NCI-H2029 (cell line): Measurements from ENCODE around the gene LEPROT.
A peak's percentile ranks its signal among the peaks of the same experiment; 100 is the strongest.
"Not testable (repeated sequence)": the region's sequence is repeated elsewhere in the genome, so short reads cannot be mapped to it uniquely, and the experiment has no call there.

ENCODE experiments used
- DNase-seq: peaks from one replicate; lab custom pipeline; 2025; lab: John Stamatoyannopoulos, UW

LEPROT gene

GRCh38 chr1:65420590-65421350, at the start of gene LEPROT, which contains the start of gene LEPR:
TSS of gene LEPROT (plus strand) at chr1:65420668. CDS start at chr1:65420725, 57 bp downstream.
TSS of gene LEPR (plus strand) at chr1:65420668. CDS start at chr1:65565566, 144,898 bp downstream.
- DNase-seq, result peak; percentile 23

- DNase-seq, result no peak
Observed at GRCh38 chr1:65371544-65371943, 48.9 kb upstream of the LEPROT start.

- no peak for DNase-seq
Observed at GRCh38 chr1:65372557-65372956, 47.9 kb upstream of the LEPROT start.

DNA sequence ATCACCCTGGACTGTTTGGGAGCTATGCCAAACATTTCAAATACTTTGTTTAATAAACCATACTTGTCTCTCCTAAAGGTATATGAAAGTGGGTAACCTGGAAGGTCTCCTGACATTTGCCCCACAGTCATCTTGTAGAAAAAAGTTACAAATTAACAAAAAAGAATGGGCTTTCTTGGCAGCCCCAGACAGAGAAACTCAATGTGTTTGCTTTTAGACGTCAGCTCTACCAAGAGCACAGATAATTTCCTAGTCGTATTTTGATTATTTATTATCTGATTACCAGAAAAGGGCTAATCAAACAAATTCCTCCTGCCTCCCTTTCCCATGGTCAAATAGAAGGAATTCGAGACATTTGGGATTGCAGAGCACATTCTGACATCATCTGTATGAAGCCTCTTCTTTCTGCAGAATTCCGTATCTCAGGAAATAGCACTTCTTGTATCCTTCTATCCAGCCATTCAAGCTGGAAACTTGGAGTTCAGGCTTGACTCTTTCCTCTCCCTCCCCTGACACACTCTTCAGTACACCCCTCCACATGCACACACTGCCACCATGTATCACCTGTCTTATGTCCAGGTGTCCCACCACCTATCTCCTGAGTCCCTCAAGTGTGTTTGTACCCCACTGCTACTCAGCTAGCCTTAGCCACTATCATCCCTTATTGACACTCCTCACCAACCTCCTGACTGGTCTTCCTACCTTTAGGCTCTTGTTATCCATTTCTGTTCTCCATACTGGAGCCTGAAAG, 42.8 kb upstream of the LEPROT start:
- no peak for DNase-seq

DNA sequence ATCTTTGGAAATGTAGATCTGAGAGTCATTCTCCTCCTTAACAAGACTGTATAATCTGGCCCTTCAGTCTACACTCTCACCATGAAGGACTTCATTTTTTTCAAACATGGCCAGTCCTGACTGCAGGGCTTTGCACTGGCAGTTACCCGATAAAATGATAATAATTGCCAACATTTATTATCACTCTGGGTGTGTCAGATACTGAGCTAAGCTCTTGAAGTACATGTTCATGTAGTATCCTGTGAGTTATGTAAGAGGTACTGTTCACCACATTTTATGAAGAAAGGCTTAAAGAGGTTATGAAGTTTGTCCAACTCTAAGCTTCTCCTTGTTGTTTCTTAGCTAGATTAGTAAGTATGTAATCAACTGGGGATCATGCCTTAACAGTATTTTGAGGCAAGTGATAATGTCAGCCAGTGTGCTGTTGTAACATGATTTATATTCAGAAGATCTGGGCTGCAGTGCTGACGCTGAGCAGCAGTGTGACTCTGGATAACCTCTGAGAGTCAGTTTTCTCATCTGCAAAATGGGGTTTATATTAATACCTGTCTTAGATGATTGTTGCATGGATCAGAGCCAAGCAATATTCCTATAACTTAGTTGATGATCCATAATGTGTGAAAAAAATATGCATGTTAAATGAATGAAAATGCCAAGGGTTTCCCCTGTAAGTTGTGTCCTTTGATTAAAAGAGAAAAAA, 42.1 kb upstream of the LEPROT start:
- no peak for DNase-seq

GRCh38 chr1:65384426-65384825, 36.0 kb upstream of the LEPROT start:
- DNase-seq, result not testable (repeated sequence)

GRCh38 chr1:65386439-65386838, 34.0 kb upstream of the LEPROT start:
- DNase-seq, result no peak

- DNase-seq, result no peak
Observed at GRCh38 chr1:65387821-65388220, 32.6 kb upstream of the LEPROT start.

- no peak for DNase-seq
Observed at GRCh38 chr1:65388908-65389695, 31.4 kb upstream of the LEPROT start.

GRCh38 chr1:65392497-65392896, 28.0 kb upstream of the LEPROT start:
- no peak for DNase-seq

- DNase-seq, result no peak
Observed at GRCh38 chr1:65393347-65393746, 27.1 kb upstream of the LEPROT start.

DNA sequence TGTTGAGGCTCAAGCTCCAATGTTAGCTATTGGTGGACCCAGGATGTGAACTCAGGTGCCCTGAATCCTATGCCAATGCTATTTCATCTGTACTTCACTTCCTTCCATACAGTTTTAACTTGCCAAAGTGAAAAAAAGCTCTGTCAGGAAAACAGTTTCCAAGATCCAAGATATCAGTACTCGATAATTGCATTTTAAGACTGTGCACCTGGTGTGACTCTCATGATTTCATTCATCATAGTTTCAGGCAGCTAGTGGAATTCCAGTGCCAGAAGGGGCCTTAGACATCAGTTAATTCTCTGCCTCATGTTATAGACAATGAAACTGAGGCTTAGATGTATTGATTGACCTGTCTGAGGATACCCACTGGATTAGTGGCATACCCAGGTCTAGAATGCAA, 26.5 kb upstream of the LEPROT start:
- DNase-seq, result no peak

- DNase-seq, result peak; percentile 49
Observed at GRCh38 chr1:65395887-65396612, 24.4 kb upstream of the LEPROT start.

DNA sequence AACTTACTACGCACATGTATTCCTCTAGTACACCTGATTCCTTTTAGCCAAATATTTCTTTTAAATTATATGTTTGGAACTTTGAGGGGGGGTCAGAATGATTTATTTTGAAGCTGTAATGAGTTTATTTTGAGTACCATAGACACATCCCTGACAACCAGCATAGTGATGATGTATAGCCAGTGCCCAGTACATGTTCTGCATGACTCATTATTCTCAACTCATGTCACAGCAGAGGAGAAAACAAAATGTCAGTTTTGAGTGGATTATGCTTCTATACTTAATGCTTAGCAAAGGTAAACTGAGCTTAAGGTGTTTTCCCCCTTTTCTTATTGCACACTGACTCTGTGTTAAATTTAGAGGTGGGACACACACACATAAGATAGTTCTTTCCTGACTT, 22.4 kb upstream of the LEPROT start:
- DNase-seq, result no peak

- DNase-seq, result no peak
Observed at GRCh38 chr1:65399003-65399402, 21.5 kb upstream of the LEPROT start.

DNA sequence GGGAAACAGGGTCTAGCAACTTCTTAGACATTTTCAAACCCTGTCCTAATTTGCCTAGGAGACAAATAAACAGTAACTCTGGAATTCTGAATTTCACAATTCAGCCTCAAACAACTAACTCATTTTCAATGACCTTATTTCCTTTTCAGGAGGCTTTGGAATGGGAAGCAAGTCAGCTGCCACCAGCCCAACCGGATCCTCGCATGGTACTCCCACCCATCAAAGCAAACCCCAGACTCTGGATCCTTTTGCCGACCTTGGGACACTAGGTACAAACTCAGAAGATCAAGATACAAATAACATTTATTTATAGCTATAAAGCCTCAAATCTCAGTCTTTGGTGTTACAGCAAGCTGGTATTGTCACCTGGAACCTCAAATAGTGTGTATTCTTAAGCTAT, 18.9 kb upstream of the LEPROT start:
- no peak for DNase-seq

DNA sequence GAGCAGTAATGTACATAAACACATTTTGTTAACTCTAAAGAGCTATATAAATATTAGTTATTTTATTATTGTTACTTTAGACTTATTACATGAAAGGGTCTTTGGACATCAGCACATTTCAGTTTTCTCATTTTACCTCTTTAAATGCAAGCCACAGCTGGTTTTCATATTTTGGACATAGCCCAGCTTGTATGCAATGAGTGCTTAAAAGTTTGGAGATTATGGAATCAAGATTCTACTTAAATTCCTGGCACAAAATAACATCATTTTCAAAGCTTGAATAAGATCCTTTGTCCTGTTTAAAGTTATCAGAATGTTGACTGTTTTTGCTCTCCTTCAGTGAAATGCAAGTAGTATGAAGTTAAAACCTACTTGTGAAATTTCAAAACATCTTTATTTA, 15.5 kb upstream of the LEPROT start:
- DNase-seq, result no peak

DNA sequence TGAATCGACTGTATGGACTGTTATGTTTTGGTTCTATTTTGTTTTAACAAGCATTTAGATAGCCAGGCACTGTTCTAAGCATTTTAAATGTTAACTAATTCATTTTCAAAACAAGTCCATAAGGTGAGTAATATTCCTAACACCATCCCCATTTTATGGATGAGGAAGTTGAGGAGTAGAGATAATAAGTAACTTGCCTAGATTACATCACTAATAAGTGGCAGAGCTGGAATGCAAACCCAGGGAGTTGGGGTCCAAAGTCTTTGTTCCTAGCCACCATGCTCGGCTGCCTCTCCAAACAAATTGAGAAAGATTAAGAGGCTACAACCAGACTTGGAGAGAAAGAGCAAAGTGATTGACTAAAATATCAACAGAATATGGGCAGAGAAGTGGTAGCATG, 12.6 kb upstream of the LEPROT start:
- DNase-seq, result no peak

GRCh38 chr1:65409314-65409713, 11.2 kb upstream of the LEPROT start:
- DNase-seq, result no peak

GRCh38 chr1:65409816-65410326, 10.6 kb upstream of the LEPROT start:
- no peak for DNase-seq
